ENCODE data around the gene SMIM27. TPM values are rescaled to one million over a fixed set of nuclear protein-coding genes. Genes with fewer than 3 reads are reported as not detected.
A peak's percentile ranks its signal among the peaks of the same experiment; 100 is the strongest.
"Not testable (repeated sequence)": the region's sequence is repeated elsewhere in the genome, so short reads cannot be mapped to it uniquely, and the experiment has no call there.

Gene SMIM27
- total and polyA plus RNA-seq, 4 experiments from 2014 or later = 32.1 to 115 (median 40.1) TPM

DNA sequence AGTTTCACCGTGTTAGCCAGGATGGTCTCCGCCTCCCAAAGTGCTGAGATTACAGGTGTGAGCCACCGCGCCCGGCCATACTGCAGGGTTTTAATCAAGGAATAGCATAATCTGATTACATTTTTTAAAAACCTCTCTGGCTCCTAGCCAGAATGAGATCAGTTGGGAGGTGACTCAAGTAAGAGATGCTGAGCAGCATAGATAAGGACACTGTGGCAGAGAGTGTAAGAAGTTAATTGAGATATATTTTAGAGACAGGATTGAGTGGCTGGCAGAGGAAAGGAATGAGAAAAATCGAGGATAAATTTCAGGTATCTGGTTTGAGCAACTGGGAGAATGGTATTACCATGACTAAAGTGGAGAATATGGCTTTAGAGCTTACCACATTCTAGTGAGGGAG lies 18.8 kb upstream of the SMIM27 start:
- CTCF ChIA-PET (ENCODE audit: partially characterized antibody) = interaction anchor here (1.1 to 6.3 kb wide), 4 partner anchors 14 to 154 kb away, joined by 3 to 38 read pairs (median 4); no protein-coding TSS in a partner anchor
- Histone ChIP-seq H3K4me1 (ENCODE audit: insufficient read depth, low read length) (no peaks in the 10 kb centered on the region), H3K9me3 (ENCODE audit: control insufficient read depth in 1 of 2, low read length in 2 of 2) (no peaks in the 10 kb centered on the region), H3K4me3 (ENCODE audit: low read length in 2 of 2) (no peak overlapping the region), H3K27me3 (ENCODE audit: insufficient read depth, low read length) (no peaks in the 10 kb centered on the region), H3K27ac (ENCODE audit: low read depth, low read length) (no peak overlapping the region), H3K36me3 (ENCODE audit: insufficient read depth, low read length) (no peaks in the 10 kb centered on the region)
- peaks cover 3 to 4% of the 10 kb centered on the region in 2 donors for H3K36me3 Mint-ChIP-seq
- no peak overlapping the region for H3K27ac Mint-ChIP-seq
- H3K27me3 Mint-ChIP-seq = no peaks in the 10 kb centered on the region
- H3K9me3 Mint-ChIP-seq = no peaks in the 10 kb centered on the region
- POLR2A ChIA-PET (ENCODE audit: partially characterized antibody) = interaction anchor here (1.2 kb wide), 1 partner anchor 17 kb away, joined by 5 read pairs; no protein-coding TSS in a partner anchor
- intact Hi-C loops (cut with micrococcal nuclease) = no loop called here
- H3K4me1 Mint-ChIP-seq = peaks cover 0 to 5% (median 0%) of the 10 kb centered on the region in 4 donors
- DNase-seq = no peak
- no peak overlapping the region for H3K4me3 Mint-ChIP-seq

DNA sequence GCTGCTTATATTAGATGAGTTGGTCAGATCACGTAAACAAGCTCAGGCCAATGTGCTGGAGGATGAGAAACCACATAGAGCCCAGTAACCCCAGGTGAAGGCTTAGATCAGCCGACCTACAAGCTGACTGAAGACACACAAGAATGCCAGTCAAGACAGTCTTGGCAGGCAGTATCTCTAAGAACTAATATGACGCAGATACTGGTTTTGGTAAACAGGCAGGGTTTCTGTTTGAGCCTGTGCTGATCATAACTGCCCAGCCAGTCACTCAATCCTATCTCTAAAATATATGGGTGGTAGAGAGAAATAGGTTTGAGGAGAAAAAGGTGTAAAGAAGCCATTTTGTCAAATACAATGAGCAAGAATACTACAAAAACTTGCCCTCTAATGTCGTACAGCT lies 18.3 kb upstream of the SMIM27 start:
- no peaks in the 10 kb centered on the region for H3K9me3 ChIP-seq (ENCODE audit: control insufficient read depth in 1 of 2, low read length in 2 of 2)
- no peaks in the 10 kb centered on the region for H3K27me3 ChIP-seq (ENCODE audit: insufficient read depth, low read length)
- POLR2A ChIA-PET (ENCODE audit: partially characterized antibody) = interaction anchor here (1.0 to 1.7 kb wide), 2 partner anchors 9 to 17 kb away, joined by 3 to 6 read pairs; partner anchors contain the start of gene RIGI
- H3K36me3 ChIP-seq (ENCODE audit: insufficient read depth, low read length) = no peaks in the 10 kb centered on the region
- CTCF ChIA-PET (ENCODE audit: partially characterized antibody) = interaction anchor here (1.0 to 6.3 kb wide), 5 partner anchors 13 to 155 kb away, joined by 3 to 38 read pairs (median 4); no protein-coding TSS in a partner anchor
- H3K4me1 Mint-ChIP-seq = peaks cover 0 to under 1% (median 0%) of the 10 kb centered on the region in 4 donors
- H3K9me3 Mint-ChIP-seq = no peaks in the 10 kb centered on the region
- H3K27ac ChIP-seq (ENCODE audit: low read depth, low read length) = no peak overlapping the region
- no peaks in the 10 kb centered on the region for H3K4me1 ChIP-seq (ENCODE audit: insufficient read depth, low read length)
- no peak overlapping the region for H3K27ac Mint-ChIP-seq
- no peaks in the 10 kb centered on the region for H3K27me3 Mint-ChIP-seq
- intact Hi-C loops (cut with micrococcal nuclease) = no loop called here
- no peak for DNase-seq
- no peak overlapping the region for H3K4me3 ChIP-seq (ENCODE audit: low read length in 2 of 2)
- H3K4me3 Mint-ChIP-seq = no peak overlapping the region
- H3K36me3 Mint-ChIP-seq = peaks cover 3 to 4% of the 10 kb centered on the region in 2 donors

DNA sequence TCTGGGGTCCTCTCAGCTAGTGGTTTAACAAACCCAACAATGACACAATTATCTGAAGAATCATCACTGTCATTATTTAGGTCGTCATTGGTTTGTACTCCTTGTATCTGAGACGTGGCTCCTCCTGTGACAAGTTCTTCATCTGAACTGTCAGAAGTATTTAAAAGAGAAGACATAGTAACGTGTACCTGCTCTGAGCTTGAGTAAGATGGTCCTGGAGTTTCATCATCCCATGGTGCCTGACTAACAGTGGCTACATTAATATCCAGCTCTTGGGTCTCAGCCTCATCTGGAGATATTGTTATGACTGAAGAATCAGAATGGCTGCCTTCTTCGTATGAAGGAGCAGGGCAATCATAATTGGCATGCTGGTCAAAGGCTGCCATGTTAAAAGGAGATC lies 9.1 kb upstream of the SMIM27 start:
- no peak for DNase-seq
- POLR2A ChIA-PET (ENCODE audit: partially characterized antibody) = no interaction called here
- Histone ChIP-seq H3K4me1 (ENCODE audit: insufficient read depth, low read length) (peaks cover 11% of the 10 kb centered on the region), H3K36me3 (ENCODE audit: insufficient read depth, low read length) (peaks cover 14% of the 10 kb centered on the region), H3K27ac (ENCODE audit: low read depth, low read length) (no peak overlapping the region), H3K4me3 (ENCODE audit: low read length in 2 of 2) (no peak overlapping the region), H3K27me3 (ENCODE audit: insufficient read depth, low read length) (no peaks in the 10 kb centered on the region), H3K9me3 (ENCODE audit: control insufficient read depth in 1 of 2, low read length in 2 of 2) (no peaks in the 10 kb centered on the region)
- no peaks in the 10 kb centered on the region for H3K27me3 Mint-ChIP-seq
- peaks cover 28 to 32% of the 10 kb centered on the region in 2 donors for H3K36me3 Mint-ChIP-seq
- peak overlapping the region in 1 of 7 donors; percentile 5 for H3K27ac Mint-ChIP-seq
- H3K9me3 Mint-ChIP-seq = peaks cover 0 to 1% (median 0%) of the 10 kb centered on the region in 8 donors
- no peak overlapping the region for H3K4me3 Mint-ChIP-seq
- H3K4me1 Mint-ChIP-seq = peaks cover 7 to 23% (median 17%) of the 10 kb centered on the region in 4 donors
- CTCF ChIA-PET (ENCODE audit: partially characterized antibody) = interaction anchor here (1.4 to 2.7 kb wide), 2 partner anchors 17 to 37 kb away, joined by 8 to 12 read pairs; partner anchors contain the start of gene RIGI
- intact Hi-C loops (cut with micrococcal nuclease) = no loop called here

GRCh38 chr9:32545884-32546283 lies 6.2 kb upstream of the SMIM27 start:
- Mint-ChIP-seq H3K4me1 (peaks cover 20 to 50% (median 36%) of the 10 kb centered on the region in 4 donors), H3K27ac (peak overlapping the region in 1 of 7 donors; percentile 15)
- POLR2A ChIA-PET (ENCODE audit: partially characterized antibody) = interaction anchor here (1.5 kb wide), 1 partner anchor 21 kb away, joined by 5 read pairs; no protein-coding TSS in a partner anchor

DNA sequence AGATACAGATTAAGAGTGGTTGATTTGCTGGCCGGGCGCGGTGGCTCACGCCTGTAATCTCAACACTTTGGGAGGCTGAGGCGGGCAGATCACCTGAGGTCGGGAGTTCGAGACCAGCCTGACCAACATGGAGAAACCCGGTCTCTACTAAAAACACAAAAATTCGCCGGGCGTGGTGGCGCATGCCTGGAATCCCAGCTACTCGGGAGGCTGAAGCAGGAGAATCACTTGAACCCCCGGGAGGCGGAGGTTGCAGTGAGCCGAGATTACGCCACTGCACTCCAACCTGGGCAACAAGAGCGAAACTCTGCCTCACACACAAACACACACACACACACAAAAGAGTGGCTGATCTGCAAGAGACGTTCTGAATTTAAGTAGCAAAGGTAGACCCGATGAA lies 3.9 kb upstream of the SMIM27 start:
- H3K27me3 Mint-ChIP-seq; POLR2A ChIA-PET (ENCODE audit: partially characterized antibody); intact Hi-C loops (cut with micrococcal nuclease); DNase-seq; H3K4me3 ChIP-seq (ENCODE audit: low read length in 2 of 2); H3K9me3 ChIP-seq (ENCODE audit: control insufficient read depth in 1 of 2, low read length in 2 of 2); H3K27me3 ChIP-seq (ENCODE audit: insufficient read depth, low read length); H3K36me3 ChIP-seq (ENCODE audit: insufficient read depth, low read length); H3K9me3 Mint-ChIP-seq; H3K27ac ChIP-seq (ENCODE audit: low read depth, low read length): not testable (repeated sequence)
- peaks cover 37% of the 10 kb centered on the region for H3K4me1 ChIP-seq (ENCODE audit: insufficient read depth, low read length)
- H3K36me3 Mint-ChIP-seq = peaks cover 9 to 38% of the 10 kb centered on the region in 2 donors
- peak overlapping the region in 1 of 7 donors; percentile 68 for H3K27ac Mint-ChIP-seq
- peaks cover 23 to 67% (median 45%) of the 10 kb centered on the region in 4 donors for H3K4me1 Mint-ChIP-seq
- CTCF ChIA-PET (ENCODE audit: partially characterized antibody) = interaction anchor here (0.9 to 5.8 kb wide), 3 partner anchors 18 to 25 kb away, joined by 3 to 72 read pairs (median 44); partner anchors contain the start of genes NDUFB6 and RIGI
- peak overlapping the region in 2 of 8 donors; percentile 16 to 57 for H3K4me3 Mint-ChIP-seq

More at GRCh38 chr9:32545884-32546283, 6.2 kb upstream of the SMIM27 start:
- Histone ChIP-seq H3K4me3 (ENCODE audit: low read length in 2 of 2) (no peak overlapping the region), H3K27me3 (ENCODE audit: insufficient read depth, low read length) (no peaks in the 10 kb centered on the region), H3K27ac (ENCODE audit: low read depth, low read length) (no peak overlapping the region), H3K4me1 (ENCODE audit: insufficient read depth, low read length) (peaks cover 31% of the 10 kb centered on the region), H3K9me3 (ENCODE audit: control insufficient read depth in 1 of 2, low read length in 2 of 2) (no peaks in the 10 kb centered on the region), H3K36me3 (ENCODE audit: insufficient read depth, low read length) (peaks cover 14% of the 10 kb centered on the region)
- CTCF ChIA-PET (ENCODE audit: partially characterized antibody) = interaction anchor here (1.2 to 2.5 kb wide), 4 partner anchors 20 to 167 kb away, joined by 3 to 10 read pairs (median 4); partner anchors contain the start of gene RIGI
- Mint-ChIP-seq H3K36me3 (peaks cover 28 to 42% of the 10 kb centered on the region in 2 donors), H3K27me3 (no peaks in the 10 kb centered on the region), H3K9me3 (peaks cover 0 to 2% (median 0%) of the 10 kb centered on the region in 8 donors), H3K4me3 (no peak overlapping the region)
- no peak for DNase-seq
- intact Hi-C loops (cut with micrococcal nuclease) = no loop called here

DNA sequence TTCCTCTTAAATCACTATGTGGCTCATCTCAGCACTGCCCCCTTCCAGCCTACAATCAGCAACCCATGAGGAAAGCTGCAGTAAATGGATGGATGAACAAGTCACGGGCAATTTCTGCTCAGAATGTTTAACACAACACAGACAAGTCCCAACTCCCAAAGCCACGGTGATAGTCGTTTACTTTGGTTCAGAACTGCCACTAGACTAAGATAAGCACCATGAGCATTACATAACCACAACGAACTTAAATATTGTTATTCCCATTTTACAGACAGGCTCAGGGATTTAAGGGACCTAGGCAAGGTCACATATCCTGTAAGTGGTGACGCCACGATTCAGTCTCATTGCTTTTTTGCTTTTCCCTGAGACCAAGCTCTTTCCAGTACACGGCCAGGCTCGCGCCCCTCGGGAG lies 2.0 kb upstream of the SMIM27 start:
- intact Hi-C loops (cut with micrococcal nuclease) = loop anchor here (1.0 to 2.0 kb wide), 2 partner anchors 24 to 715 kb away; partner anchors contain the start of genes BAG1, CHMP5 and RIGI
- Histone ChIP-seq H3K27me3 (ENCODE audit: insufficient read depth, low read length) (no peaks in the 10 kb centered on the region), H3K36me3 (ENCODE audit: insufficient read depth, low read length) (no peaks in the 10 kb centered on the region), H3K27ac (ENCODE audit: low read depth, low read length) (peak overlapping the region; percentile 88), H3K4me1 (ENCODE audit: insufficient read depth, low read length) (peaks cover 49% of the 10 kb centered on the region), H3K9me3 (ENCODE audit: control insufficient read depth in 1 of 2, low read length in 2 of 2) (no peaks in the 10 kb centered on the region), H3K4me3 (ENCODE audit: low read length in 2 of 2) (peak overlapping the region; percentile 93 to 98)
- H3K4me1 Mint-ChIP-seq = peaks cover 29 to 71% (median 47%) of the 10 kb centered on the region in 4 donors
- CTCF ChIA-PET (ENCODE audit: partially characterized antibody) = interaction anchor here (0.9 to 5.8 kb wide), 14 partner anchors 13 to 171 kb away, joined by 3 to 72 read pairs (median 5); partner anchors contain the start of genes ACO1, NDUFB6 and RIGI
- H3K27ac Mint-ChIP-seq = peak overlapping the region; percentile 90 to 97 (median 95)
- H3K4me3 Mint-ChIP-seq = peak overlapping the region; percentile 88 to 99 (median 95)
- peak in 2 of 5 donors; percentile 4 to 15 for DNase-seq
- peaks cover 0 to 29% of the 10 kb centered on the region in 2 donors for H3K36me3 Mint-ChIP-seq
- H3K27me3 Mint-ChIP-seq = no peaks in the 10 kb centered on the region
- H3K9me3 Mint-ChIP-seq = peaks cover 0 to 3% (median 0%) of the 10 kb centered on the region in 8 donors
- POLR2A ChIA-PET (ENCODE audit: partially characterized antibody) = interaction anchor here (0.8 to 4.7 kb wide), 13 partner anchors 9 to 475 kb away, joined by 3 to 69 read pairs (median 9); partner anchors contain the start of genes ACO1, DNAJA1, NDUFB6 and RIGI
